ENCODE measurements around the gene PACS1. TPM values are rescaled to one million over a fixed set of nuclear protein-coding genes. Genes with fewer than 3 reads are reported as not detected.

Gene PACS1
- total RNA-seq, 1 experiment from 2014 or later, result 41.1 TPM

GRCh38 chr11:66106786-66107599, 36.9 kb downstream of the PACS1 start (continued):
- TF ChIP-seq EZH2 (IDR thresholded peaks at IDR 0.05), result no peak
- TF ChIP-seq ZFX (IDR thresholded peaks at IDR 0.05), result no peak
- no peak for TF ChIP-seq SIN3A (IDR thresholded peaks at IDR 0.05; ENCODE audit: low read depth)
- TF ChIP-seq RAD21 (IDR thresholded peaks at IDR 0.05; ENCODE audit: low read depth), result no peak
- TF ChIP-seq CEBPB (IDR thresholded peaks at IDR 0.05; ENCODE audit: low read depth), result no peak
- no peak for TF ChIP-seq ATF3 (IDR thresholded peaks at IDR 0.05)
- no peak for TF ChIP-seq EGR1 (IDR thresholded peaks at IDR 0.05; ENCODE audit: low read depth)

GRCh38 chr11:66107600-66108510, 37.8 kb downstream of the PACS1 start:
- Histone ChIP-seq H3K4me1 (ENCODE audit: control insufficient read depth in 1 of 2, insufficient read depth in 2 of 2, low read length in 2 of 2) (peaks cover 18 to 39% of the 10 kb centered on the region in 2 experiments), H3K4me3 (replicated peaks in 1 of 2; ENCODE audit: low read depth in 1 of 2, low read length in 2 of 2) (no peak overlapping the region), H2AFZ (ENCODE audit: low read depth, low read length, poor library complexity, severe bottlenecking) (no peak overlapping the region), H4K20me1 (ENCODE audit: insufficient read depth) (no peaks in the 10 kb centered on the region), H3K36me3 (ENCODE audit: control insufficient read depth in 1 of 2, insufficient read depth in 2 of 2, low read length in 2 of 2) (no peaks in the 10 kb centered on the region), H3K9ac (ENCODE audit: low read length) (no peak overlapping the region), H3K9me2 (ENCODE audit: insufficient read depth) (no peaks in the 10 kb centered on the region), H3K79me2 (ENCODE audit: insufficient read depth, low read length) (0 out of 2 replicates have a peak, but pooled peaks cover 3% of the 10 kb centered on the region), H3K27ac (ENCODE audit: low read depth, low read length) (no peak overlapping the region), H3K4me2 (ENCODE audit: low read length) (0 out of 2 replicates have a peak overlapping the region, but pooled peaks have one; percentile 2), H3K9me3 (ENCODE audit: control insufficient read depth in 1 of 2, insufficient read depth in 1 of 2, low read depth in 1 of 2, low read length in 2 of 2) (no peaks in the 10 kb centered on the region), H3K27me3 (ENCODE audit: insufficient read depth, low read length) (no peaks in the 10 kb centered on the region)
- RAD21 ChIA-PET (ENCODE audit: low non-redundant PET in 1 of 2, low total read pairs in 2 of 2, uncharacterized antibody in 2 of 2, unreplicated experiment in 2 of 2), result no interaction called here
- no TSS peak for BruUV-seq (replicated peaks)
- intact Hi-C loops (cut with micrococcal nuclease), result no loop called here
- no peak for ATAC-seq
- no peak for DNase-seq (ENCODE audit: low read depth, low spot score)
- POLR2A ChIA-PET, result no interaction called here
- no peak for TF ChIP-seq EZH2 (IDR thresholded peaks at IDR 0.05)
- no peak for TF ChIP-seq MAX (IDR thresholded peaks at IDR 0.05)
- CTCF ChIA-PET, result no interaction called here

All from HCT116 (cell line).